ENCODE results near the gene DRC7. TPM values are rescaled to one million over a fixed set of nuclear protein-coding genes. Genes with fewer than 3 reads are reported as not detected.

Gene DRC7
- polyA plus RNA-seq, 1 donor, result 0.22 TPM

DNA sequence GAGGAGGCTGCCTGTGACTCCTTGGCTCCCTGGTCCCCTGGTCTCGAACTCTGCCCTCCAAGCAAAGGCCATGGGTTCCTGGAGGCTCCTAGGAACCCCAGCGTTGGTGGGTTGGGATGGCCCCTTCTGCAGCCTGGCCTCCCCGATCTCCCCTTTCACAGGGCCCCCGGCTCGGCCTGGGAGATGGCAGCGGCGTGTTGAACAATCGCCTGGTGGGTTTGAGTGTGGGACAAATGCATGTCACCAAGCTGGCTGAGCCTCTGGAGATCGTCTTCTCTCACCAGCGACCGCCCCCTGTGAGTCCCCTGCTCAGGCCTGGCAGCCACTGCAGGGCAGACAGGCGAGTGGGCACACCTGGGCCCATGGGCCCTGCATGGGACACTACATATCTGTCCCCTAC is 15.6 kb upstream of the DRC7 start:
- no peaks in the 10 kb centered on the region for H3K36me3 ChIP-seq (ENCODE audit: control insufficient read depth, insufficient read depth, low read length)
- DNase-seq, result no peak
- no peak overlapping the region for H3K27ac ChIP-seq (ENCODE audit: low read length)
- no peaks in the 10 kb centered on the region for H3K9me3 ChIP-seq (ENCODE audit: control insufficient read depth, low read depth, low read length)
- no peaks in the 10 kb centered on the region for H3K4me1 ChIP-seq (ENCODE audit: control insufficient read depth, insufficient read depth, low read length)
- no peaks in the 10 kb centered on the region for H3K27me3 ChIP-seq (ENCODE audit: control insufficient read depth, insufficient read depth, low read length)
- H3K4me3 ChIP-seq (ENCODE audit: low read length), result no peak overlapping the region
- no CpG with 5 or more reads among the region's 12 CpGs for WGBS (ENCODE audit: insufficient coverage, low lambda C conversion rate)

DNA sequence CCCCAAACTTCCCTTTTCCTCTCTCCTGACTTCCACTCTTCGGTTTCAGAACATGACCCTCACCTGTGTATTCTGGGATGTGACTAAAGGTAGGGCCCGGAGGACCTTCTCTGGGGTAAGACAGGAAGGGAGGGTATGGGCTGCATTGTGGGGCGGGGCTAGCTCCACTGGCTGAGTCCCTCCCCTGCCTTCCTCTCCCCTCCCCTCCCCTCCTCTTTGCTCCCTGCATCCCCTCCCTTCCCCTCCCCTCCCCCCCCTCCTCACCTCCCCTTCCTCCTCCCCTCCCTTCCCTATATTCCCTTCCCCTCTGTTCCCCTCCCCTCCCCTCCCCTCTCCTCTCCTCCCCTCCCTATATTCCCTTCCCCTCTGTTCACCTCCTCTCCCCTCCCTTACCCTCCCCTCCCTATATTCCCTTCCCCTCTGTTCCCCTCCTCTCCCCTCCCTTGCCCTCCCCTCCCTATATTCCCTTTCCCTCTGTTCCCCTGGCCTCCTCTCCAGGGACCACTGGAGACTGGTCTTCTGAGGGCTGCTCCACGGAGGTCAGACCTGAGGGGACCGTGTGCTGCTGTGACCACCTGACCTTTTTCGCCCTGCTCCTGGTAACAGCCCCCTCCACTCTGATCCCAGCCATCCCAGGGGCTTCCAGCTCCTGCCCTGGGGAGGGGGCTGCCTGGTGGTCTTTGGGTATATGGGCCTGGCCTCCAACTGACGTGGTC is 14.7 kb upstream of the DRC7 start:
- no peak overlapping the region for H3K4me3 ChIP-seq (ENCODE audit: low read length)
- no peaks in the 10 kb centered on the region for H3K9me3 ChIP-seq (ENCODE audit: control insufficient read depth, low read depth, low read length)
- H3K27me3 ChIP-seq (ENCODE audit: control insufficient read depth, insufficient read depth, low read length), result no peaks in the 10 kb centered on the region
- H3K36me3 ChIP-seq (ENCODE audit: control insufficient read depth, insufficient read depth, low read length), result no peaks in the 10 kb centered on the region
- DNase-seq, result no peak
- no peaks in the 10 kb centered on the region for H3K4me1 ChIP-seq (ENCODE audit: control insufficient read depth, insufficient read depth, low read length)
- no peak overlapping the region for H3K27ac ChIP-seq (ENCODE audit: low read length)
- no CpG with 5 or more reads among the region's 7 CpGs for WGBS (ENCODE audit: insufficient coverage, low lambda C conversion rate)

DNA sequence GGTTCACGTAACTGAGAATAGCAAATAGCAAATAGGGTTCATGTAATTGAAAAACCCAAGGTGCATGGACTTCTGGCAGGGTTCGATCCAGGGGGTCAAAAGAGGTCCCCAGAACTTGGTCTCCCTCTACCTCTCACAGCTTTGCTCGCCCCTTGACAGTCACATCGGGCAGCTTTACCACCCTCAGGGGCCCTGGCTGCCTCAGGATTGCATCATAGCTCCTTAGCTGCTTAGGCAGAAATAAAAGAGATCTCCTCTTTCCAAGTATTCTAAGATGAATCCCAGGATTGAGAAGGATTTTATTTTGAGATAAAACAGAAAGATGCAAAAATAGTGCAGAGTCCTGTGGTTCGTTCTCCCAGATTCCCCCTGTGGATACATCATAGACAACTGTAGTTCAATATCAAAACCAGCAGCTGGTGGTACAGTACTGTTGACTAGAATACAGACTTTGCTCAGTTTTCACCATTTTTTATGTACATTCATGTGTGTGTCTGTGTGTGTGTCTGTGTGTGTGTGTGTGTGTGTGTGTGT is 13.7 kb upstream of the DRC7 start:
- H3K27me3 ChIP-seq (ENCODE audit: control insufficient read depth, insufficient read depth, low read length), result no peaks in the 10 kb centered on the region
- no peaks in the 10 kb centered on the region for H3K4me1 ChIP-seq (ENCODE audit: control insufficient read depth, insufficient read depth, low read length)
- no peak overlapping the region for H3K4me3 ChIP-seq (ENCODE audit: low read length)
- no peaks in the 10 kb centered on the region for H3K9me3 ChIP-seq (ENCODE audit: control insufficient read depth, low read depth, low read length)
- no peak for DNase-seq
- no peaks in the 10 kb centered on the region for H3K36me3 ChIP-seq (ENCODE audit: control insufficient read depth, insufficient read depth, low read length)
- no CpG with 5 or more reads among the region's 5 CpGs for WGBS (ENCODE audit: insufficient coverage, low lambda C conversion rate)
- no peak overlapping the region for H3K27ac ChIP-seq (ENCODE audit: low read length)

DNA sequence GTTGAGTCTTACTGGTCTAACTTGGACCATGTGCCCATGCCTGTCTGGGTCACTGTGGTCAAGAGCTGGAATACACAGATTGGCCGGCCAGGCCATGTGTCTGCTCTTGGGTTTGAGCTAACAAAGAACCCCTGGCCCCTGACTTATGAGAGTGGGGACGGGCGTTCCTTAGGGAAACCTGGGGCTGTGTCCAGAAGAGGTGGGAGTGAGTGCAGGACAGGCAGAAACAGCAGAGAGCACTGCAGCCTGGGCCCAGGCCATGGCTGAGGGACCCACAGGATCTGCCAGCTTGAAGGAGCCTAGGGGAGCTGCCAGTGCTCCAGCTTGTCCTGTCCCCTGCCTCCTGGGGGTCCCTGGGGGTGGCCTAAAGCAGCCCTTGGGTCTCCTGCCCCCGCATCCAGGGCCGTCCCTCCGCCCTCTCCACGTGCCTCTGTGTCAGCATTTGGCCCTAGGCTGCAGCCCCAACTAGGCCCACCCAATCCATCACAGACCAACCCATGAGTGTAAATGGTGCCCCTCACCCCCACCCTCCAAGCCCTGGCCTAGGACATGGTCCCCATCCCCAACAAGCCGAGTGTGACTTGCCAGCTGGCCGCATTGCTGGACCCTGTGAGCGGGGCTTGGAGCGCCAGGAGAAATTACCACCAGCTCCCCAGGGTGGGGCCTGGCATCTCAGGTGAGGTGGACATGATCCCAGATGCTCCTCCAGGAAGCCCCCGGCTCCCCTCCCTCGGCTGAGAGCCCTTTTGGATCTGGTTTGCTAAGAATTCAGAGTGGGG is 12.5 kb upstream of the DRC7 start:
- Histone ChIP-seq H3K4me3 (ENCODE audit: low read length) (no peak overlapping the region), H3K27me3 (ENCODE audit: control insufficient read depth, insufficient read depth, low read length) (no peaks in the 10 kb centered on the region), H3K4me1 (ENCODE audit: control insufficient read depth, insufficient read depth, low read length) (no peaks in the 10 kb centered on the region), H3K27ac (ENCODE audit: low read length) (no peak overlapping the region), H3K36me3 (ENCODE audit: control insufficient read depth, insufficient read depth, low read length) (no peaks in the 10 kb centered on the region), H3K9me3 (ENCODE audit: control insufficient read depth, low read depth, low read length) (no peaks in the 10 kb centered on the region)
- DNase-seq, result no peak
- WGBS (ENCODE audit: insufficient coverage, low lambda C conversion rate), result no CpG with 5 or more reads among the region's 13 CpGs

DNA sequence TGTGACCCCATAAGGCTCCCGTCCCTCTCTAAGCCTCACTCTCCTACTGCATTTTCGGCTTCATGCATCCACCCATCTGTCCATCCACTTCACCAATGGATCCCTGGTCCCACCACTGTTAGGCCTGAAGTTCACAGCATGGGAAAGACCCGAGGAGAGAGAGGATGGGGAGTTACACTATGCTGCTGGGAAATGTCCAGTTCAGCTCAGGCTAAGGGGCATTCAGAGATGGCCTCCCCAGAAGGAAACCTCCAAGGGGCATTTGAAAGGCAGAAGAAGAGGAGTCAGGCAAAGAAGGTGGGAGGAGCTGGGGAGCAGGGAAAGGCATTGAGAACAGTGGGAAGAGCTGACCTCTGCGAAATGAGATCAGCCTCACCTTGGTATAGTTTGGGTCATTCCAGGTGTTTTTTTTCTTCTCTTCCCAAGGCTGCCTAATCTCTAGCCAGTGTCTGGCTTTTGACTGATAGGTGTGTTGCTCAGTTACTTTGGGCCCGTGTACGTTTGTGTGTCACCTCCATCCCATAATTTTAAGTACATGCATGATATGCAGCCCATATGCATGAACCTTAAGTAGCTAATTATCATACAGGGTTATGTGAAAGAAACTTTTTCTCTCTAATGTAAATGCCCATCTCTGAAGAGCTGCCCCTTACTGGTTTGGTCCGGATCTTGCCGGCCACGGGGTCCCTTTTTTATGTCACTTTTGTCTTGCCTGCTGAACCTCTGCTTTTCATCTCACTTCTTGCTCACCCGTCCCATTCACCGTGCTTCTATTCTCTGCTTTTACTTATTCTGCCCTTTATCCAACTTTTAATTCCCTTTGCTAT is 11.6 kb upstream of the DRC7 start:
- DNase-seq, result no peak
- H3K4me1 ChIP-seq (ENCODE audit: control insufficient read depth, insufficient read depth, low read length), result no peaks in the 10 kb centered on the region
- H3K27me3 ChIP-seq (ENCODE audit: control insufficient read depth, insufficient read depth, low read length), result no peaks in the 10 kb centered on the region
- no peaks in the 10 kb centered on the region for H3K9me3 ChIP-seq (ENCODE audit: control insufficient read depth, low read depth, low read length)
- no peak overlapping the region for H3K27ac ChIP-seq (ENCODE audit: low read length)
- no peaks in the 10 kb centered on the region for H3K36me3 ChIP-seq (ENCODE audit: control insufficient read depth, insufficient read depth, low read length)
- no peak overlapping the region for H3K4me3 ChIP-seq (ENCODE audit: low read length)
- 84% methylated on average over 5 of the region's 11 CpGs for WGBS (ENCODE audit: insufficient coverage, low lambda C conversion rate)

DNA sequence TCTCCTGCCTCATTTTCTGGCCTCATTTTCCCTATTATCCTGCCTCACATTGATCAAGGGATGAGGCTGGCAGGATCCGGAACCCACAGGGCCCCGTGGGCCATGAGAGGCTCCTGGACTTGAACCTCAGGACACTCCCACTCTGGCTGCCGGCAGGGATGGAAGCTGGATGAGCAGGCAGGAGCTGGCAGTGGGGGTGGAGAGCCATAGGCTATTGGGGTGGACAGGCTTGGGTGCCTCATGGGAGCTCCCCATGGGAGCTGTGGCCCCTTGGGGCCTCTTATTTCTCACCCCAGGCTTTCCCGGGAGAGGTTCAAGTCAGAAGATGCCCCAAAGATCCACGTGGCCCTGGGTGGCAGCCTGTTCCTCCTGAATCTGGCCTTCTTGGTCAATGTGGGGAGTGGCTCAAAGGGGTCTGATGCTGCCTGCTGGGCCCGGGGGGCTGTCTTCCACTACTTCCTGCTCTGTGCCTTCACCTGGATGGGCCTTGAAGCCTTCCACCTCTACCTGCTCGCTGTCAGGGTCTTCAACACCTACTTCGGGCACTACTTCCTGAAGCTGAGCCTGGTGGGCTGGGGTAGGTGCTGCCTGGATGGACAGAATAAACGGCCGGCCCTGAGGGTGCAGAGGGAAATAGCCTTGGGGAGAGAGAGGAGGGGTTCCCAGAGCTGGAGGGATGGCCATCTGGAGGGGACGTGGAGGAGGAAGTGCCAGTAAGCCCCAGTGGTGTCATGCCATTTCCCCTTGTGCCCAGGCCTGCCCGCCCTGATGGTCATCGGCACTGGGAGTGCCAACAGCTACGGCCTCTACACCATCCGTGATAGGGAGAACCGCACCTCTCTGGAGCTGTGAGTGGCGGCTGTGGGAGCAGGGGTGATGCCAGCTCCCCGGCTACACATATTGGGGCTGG is 10.7 kb upstream of the DRC7 start:
- Histone ChIP-seq H3K4me1 (ENCODE audit: control insufficient read depth, insufficient read depth, low read length) (no peaks in the 10 kb centered on the region), H3K9me3 (ENCODE audit: control insufficient read depth, low read depth, low read length) (no peaks in the 10 kb centered on the region), H3K27ac (ENCODE audit: low read length) (no peak overlapping the region), H3K27me3 (ENCODE audit: control insufficient read depth, insufficient read depth, low read length) (no peaks in the 10 kb centered on the region), H3K36me3 (ENCODE audit: control insufficient read depth, insufficient read depth, low read length) (no peaks in the 10 kb centered on the region), H3K4me3 (ENCODE audit: low read length) (no peak overlapping the region)
- no peak for DNase-seq
- no CpG with 5 or more reads among the region's 18 CpGs for WGBS (ENCODE audit: insufficient coverage, low lambda C conversion rate)

DNA sequence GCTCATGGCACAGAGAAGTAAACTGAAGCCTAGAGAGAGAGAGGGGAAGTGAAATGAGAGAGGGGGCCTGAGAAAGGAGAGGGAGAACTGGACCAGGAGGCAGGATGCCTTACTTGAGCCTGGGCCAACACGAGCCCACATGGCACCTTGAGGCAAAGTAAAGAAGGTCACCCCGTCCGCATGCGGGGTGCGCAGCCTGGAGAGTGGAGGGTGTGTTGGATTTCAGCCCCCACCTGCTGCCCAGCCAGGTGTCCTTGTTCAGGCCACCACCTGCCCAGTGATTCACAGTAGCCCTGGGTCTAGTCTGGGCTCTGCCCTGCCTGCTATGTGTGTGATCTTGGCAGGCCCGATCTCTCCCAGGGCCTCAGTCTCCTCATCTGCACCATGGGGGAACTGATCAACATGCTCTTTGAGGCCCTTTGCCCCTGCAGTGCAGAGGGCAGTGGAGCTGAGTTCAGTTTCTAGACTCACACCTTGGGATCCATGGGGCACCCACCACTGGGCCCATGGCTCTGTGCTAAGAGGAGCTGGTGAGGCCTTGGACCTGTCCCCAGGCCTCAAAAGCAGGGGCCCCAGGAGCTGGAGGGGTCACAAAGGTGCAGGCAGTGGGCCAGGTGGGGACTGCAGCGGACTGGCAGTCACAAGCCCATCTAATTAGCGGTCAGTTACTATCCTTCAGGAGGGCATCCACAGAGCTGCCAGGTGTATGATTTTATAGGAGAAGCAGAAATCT is 9.8 kb upstream of the DRC7 start:
- DNase-seq, result no peak
- H3K27ac ChIP-seq (ENCODE audit: low read length), result no peak overlapping the region
- no peaks in the 10 kb centered on the region for H3K9me3 ChIP-seq (ENCODE audit: control insufficient read depth, low read depth, low read length)
- H3K36me3 ChIP-seq (ENCODE audit: control insufficient read depth, insufficient read depth, low read length), result no peaks in the 10 kb centered on the region
- H3K27me3 ChIP-seq (ENCODE audit: control insufficient read depth, insufficient read depth, low read length), result no peaks in the 10 kb centered on the region
- no CpG with 5 or more reads among the region's 8 CpGs for WGBS (ENCODE audit: insufficient coverage, low lambda C conversion rate)
- peaks cover 6% of the 10 kb centered on the region for H3K4me1 ChIP-seq (ENCODE audit: control insufficient read depth, insufficient read depth, low read length)
- no peak overlapping the region for H3K4me3 ChIP-seq (ENCODE audit: low read length)

DNA sequence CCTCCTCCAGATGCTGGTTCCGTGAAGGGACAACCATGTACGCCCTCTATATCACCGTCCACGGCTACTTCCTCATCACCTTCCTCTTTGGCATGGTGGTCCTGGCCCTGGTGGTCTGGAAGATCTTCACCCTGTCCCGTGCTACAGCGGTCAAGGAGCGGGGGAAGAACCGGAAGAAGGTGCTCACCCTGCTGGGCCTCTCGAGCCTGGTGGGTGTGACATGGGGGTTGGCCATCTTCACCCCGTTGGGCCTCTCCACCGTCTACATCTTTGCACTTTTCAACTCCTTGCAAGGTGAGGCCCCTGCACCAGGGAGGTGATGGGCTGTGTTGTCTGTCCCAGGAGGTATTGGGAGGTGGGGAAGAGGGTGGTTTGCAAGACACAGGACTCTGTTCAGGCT is 9.0 kb upstream of the DRC7 start:
- no peak for DNase-seq
- WGBS (ENCODE audit: insufficient coverage, low lambda C conversion rate), result no CpG with 5 or more reads among the region's 11 CpGs

DNA sequence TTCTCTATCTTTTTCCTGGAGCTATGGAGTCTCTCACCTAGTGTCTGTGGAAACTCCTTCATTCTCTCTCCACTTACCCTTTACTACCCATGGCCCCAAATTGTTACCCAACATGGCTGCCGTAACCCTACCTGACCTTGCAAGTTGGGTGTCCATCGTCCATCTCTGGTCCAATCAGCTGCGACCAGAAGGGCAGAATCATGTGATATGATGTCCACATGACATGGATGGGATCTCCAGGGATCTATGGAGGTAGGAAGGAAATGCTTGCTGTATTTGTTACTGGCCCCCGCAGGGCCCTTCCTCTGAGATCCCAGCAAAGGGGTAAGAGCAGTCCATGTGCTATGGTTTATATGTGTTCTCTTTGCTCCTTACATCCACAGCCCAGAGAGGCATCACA is 8.0 kb upstream of the DRC7 start:
- no peaks in the 10 kb centered on the region for H3K9me3 ChIP-seq (ENCODE audit: control insufficient read depth, low read depth, low read length)
- H3K4me3 ChIP-seq (ENCODE audit: low read length), result no peak overlapping the region
- DNase-seq, result no peak
- no peaks in the 10 kb centered on the region for H3K27me3 ChIP-seq (ENCODE audit: control insufficient read depth, insufficient read depth, low read length)
- no peak overlapping the region for H3K27ac ChIP-seq (ENCODE audit: low read length)
- WGBS (ENCODE audit: insufficient coverage, low lambda C conversion rate), result no CpG with 5 or more reads among the region's 4 CpGs
- no peaks in the 10 kb centered on the region for H3K36me3 ChIP-seq (ENCODE audit: control insufficient read depth, insufficient read depth, low read length)
- H3K4me1 ChIP-seq (ENCODE audit: control insufficient read depth, insufficient read depth, low read length), result peaks cover 6% of the 10 kb centered on the region

More for the DNA sequence above, 9.0 kb upstream of the DRC7 start:
- H3K27ac ChIP-seq (ENCODE audit: low read length), result no peak overlapping the region
- no peak overlapping the region for H3K4me3 ChIP-seq (ENCODE audit: low read length)
- H3K27me3 ChIP-seq (ENCODE audit: control insufficient read depth, insufficient read depth, low read length), result no peaks in the 10 kb centered on the region
- H3K9me3 ChIP-seq (ENCODE audit: control insufficient read depth, low read depth, low read length), result no peaks in the 10 kb centered on the region
- H3K4me1 ChIP-seq (ENCODE audit: control insufficient read depth, insufficient read depth, low read length), result peaks cover 6% of the 10 kb centered on the region
- H3K36me3 ChIP-seq (ENCODE audit: control insufficient read depth, insufficient read depth, low read length), result no peaks in the 10 kb centered on the region
